ENCODE measurements around the gene EXT2.

The EXT2 gene

DNA sequence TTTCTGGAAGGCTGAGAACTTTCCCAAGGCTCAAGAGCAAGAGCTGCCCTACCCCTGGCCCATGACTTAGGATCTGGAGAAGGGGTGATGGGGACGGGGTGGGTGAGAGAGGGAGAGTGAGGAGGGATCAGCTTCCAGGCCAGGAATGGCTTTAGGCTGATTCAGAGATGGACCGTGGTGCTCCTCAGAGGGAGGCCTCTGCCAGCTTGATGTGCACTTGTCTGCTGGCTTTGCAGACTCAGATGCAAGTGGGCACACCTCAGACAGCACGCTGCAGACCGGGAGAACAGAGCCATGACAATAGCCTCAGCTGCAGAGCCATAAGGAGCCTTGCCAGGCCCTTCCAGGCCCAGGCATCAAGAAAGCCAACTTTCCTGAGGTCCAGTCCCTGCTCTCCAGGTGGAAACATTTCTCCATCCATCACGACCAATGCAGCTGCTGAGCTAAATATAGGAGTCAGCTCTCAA lies 173.2 kb downstream of the EXT2 start:
- H3K27ac ChIP-seq (ENCODE audit: low read length): no peak overlapping the region
- no peak overlapping the region for H3K9ac ChIP-seq (ENCODE audit: low read length)
- TF ChIP-seq EZH2phosphoT487 (IDR thresholded peaks at IDR 0.05; ENCODE audit: low read length) (no peak), CTCF (IDR thresholded peaks at IDR 0.05; ENCODE audit: low read length) (no peak), EZH2 (optimal IDR thresholded peaks at IDR 0.05; ENCODE audit: low read depth, low read length) (no peak)
- no peaks in the 10 kb centered on the region for H3F3A ChIP-seq (ENCODE audit: insufficient read depth, low read length)
- no peaks in the 10 kb centered on the region for H3K79me2 ChIP-seq (ENCODE audit: low read length)
- no peaks in the 10 kb centered on the region for H3K9me3 ChIP-seq (replicated peaks; ENCODE audit: insufficient read depth, low read length)
- H2AFZ ChIP-seq (ENCODE audit: low read length): no peak overlapping the region
- H3K4me2 ChIP-seq (ENCODE audit: low read depth, low read length): no peak overlapping the region
- H3K4me3 ChIP-seq (ENCODE audit: low read length): no peak overlapping the region
- H4K20me1 ChIP-seq (ENCODE audit: insufficient read depth, low read length): no peaks in the 10 kb centered on the region
- no peaks in the 10 kb centered on the region for H3K36me3 ChIP-seq (replicated peaks; ENCODE audit: insufficient read depth, low read length)
- H3K9me2 ChIP-seq (replicated peaks; ENCODE audit: insufficient read depth, low read length): no peaks in the 10 kb centered on the region
- H3K4me1 ChIP-seq (ENCODE audit: low read length): no peaks in the 10 kb centered on the region
- H3K27me3 ChIP-seq (replicated peaks; ENCODE audit: insufficient read depth, low read length): no peaks in the 10 kb centered on the region
- DNase-seq: no peak

DNA sequence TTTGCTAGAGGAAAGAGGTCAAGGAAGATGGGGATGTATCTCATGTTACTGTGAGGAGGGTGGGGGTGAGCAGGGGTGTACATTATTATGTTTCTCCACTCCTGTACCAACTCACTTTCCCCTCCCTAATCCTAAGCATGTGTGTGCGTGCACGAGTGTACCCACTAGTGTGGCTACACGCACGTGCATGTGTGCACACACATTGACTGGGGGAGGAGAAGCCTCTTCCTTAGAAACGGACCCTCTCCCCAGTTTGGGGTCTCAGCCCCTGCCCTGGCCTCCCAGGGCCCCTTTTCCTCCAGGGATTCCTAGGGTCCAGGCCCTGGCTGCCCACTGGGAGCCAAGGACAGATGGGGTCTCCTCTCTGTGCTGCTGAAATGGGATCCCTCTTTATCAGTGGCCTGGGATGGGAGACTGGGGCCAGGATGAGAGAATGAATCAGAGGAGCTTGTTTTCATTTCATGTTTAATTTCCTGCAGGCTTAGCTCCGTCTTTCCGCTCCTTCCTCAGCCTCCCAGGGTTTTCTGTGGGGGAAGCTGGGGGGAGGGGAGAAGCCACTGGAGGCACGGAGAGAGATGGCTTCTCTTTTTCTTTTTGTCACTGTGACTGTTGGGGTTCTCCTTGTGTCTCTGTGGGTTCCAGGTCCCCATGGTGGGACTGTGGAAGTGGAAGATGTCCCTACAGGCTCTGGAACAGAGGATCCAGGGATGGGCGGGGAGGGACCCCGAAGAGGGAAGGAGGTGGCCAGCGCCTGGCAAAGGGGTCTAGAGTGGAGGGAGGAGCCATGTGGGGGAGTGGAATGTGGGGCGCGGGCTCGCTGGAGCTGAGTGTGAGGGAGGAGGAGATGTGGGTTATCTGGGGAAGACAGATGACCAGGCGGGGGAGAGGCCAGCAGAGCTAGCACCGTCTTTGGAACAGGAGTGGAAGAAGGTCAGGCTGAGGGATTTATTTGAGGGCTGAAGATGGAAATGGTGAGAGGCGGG lies 174.2 kb downstream of the EXT2 start:
- H3K79me2 ChIP-seq (ENCODE audit: low read length): no peaks in the 10 kb centered on the region
- no peak for DNase-seq
- no peak overlapping the region for H2AFZ ChIP-seq (ENCODE audit: low read length)
- no peaks in the 10 kb centered on the region for H4K20me1 ChIP-seq (ENCODE audit: insufficient read depth, low read length)
- no peak overlapping the region for H3K27ac ChIP-seq (ENCODE audit: low read length)
- H3K4me3 ChIP-seq (ENCODE audit: low read length): no peak overlapping the region
- no peak overlapping the region for H3K4me2 ChIP-seq (ENCODE audit: low read depth, low read length)
- no peak for TF ChIP-seq EZH2 (optimal IDR thresholded peaks at IDR 0.05; ENCODE audit: low read depth, low read length)
- no peak for TF ChIP-seq CTCF (IDR thresholded peaks at IDR 0.05; ENCODE audit: low read length)
- no peak for TF ChIP-seq EZH2phosphoT487 (IDR thresholded peaks at IDR 0.05; ENCODE audit: low read length)
- no peaks in the 10 kb centered on the region for H3K9me2 ChIP-seq (replicated peaks; ENCODE audit: insufficient read depth, low read length)
- no peaks in the 10 kb centered on the region for H3K36me3 ChIP-seq (replicated peaks; ENCODE audit: insufficient read depth, low read length)
- H3F3A ChIP-seq (ENCODE audit: insufficient read depth, low read length): no peaks in the 10 kb centered on the region
- no peak overlapping the region for H3K9ac ChIP-seq (ENCODE audit: low read length)
- no peaks in the 10 kb centered on the region for H3K4me1 ChIP-seq (ENCODE audit: low read length)
- no peaks in the 10 kb centered on the region for H3K9me3 ChIP-seq (replicated peaks; ENCODE audit: insufficient read depth, low read length)
- no peaks in the 10 kb centered on the region for H3K27me3 ChIP-seq (replicated peaks; ENCODE audit: insufficient read depth, low read length)

- TF ChIP-seq EZH2phosphoT487 (IDR thresholded peaks at IDR 0.05; ENCODE audit: low read length) (no peak), CTCF (IDR thresholded peaks at IDR 0.05; ENCODE audit: low read length) (no peak), EZH2 (optimal IDR thresholded peaks at IDR 0.05; ENCODE audit: low read depth, low read length) (no peak)
- no peak overlapping the region for H3K27ac ChIP-seq (ENCODE audit: low read length)
- H2AFZ ChIP-seq (ENCODE audit: low read length): no peak overlapping the region
Observed at GRCh38 chr11:44270403-44271273, 175.2 kb downstream of the EXT2 start.

More at GRCh38 chr11:44270403-44271273, 175.2 kb downstream of the EXT2 start:
- Histone ChIP-seq H3K9me2 (replicated peaks; ENCODE audit: insufficient read depth, low read length) (no peaks in the 10 kb centered on the region), H3F3A (ENCODE audit: insufficient read depth, low read length) (no peaks in the 10 kb centered on the region), H3K36me3 (replicated peaks; ENCODE audit: insufficient read depth, low read length) (no peaks in the 10 kb centered on the region), H3K4me1 (ENCODE audit: low read length) (no peaks in the 10 kb centered on the region), H3K27me3 (replicated peaks; ENCODE audit: insufficient read depth, low read length) (no peaks in the 10 kb centered on the region), H3K79me2 (ENCODE audit: low read length) (no peaks in the 10 kb centered on the region), H3K4me2 (ENCODE audit: low read depth, low read length) (no peak overlapping the region), H4K20me1 (ENCODE audit: insufficient read depth, low read length) (no peaks in the 10 kb centered on the region), H3K4me3 (ENCODE audit: low read length) (no peak overlapping the region), H3K9ac (ENCODE audit: low read length) (no peak overlapping the region), H3K9me3 (replicated peaks; ENCODE audit: insufficient read depth, low read length) (no peaks in the 10 kb centered on the region)
- DNase-seq: no peak

All from MM.1S (cell line).